GM21576 (cell line): ENCODE measurements around the gene FANCE.
"Not testable (repeated sequence)": the region's sequence is repeated elsewhere in the genome, so short reads cannot be mapped to it uniquely, and the experiment has no call there.

ENCODE experiments used
- ATAC-seq: cut with Tn5 transposase; IDR thresholded peaks from one replicate; pipeline ENCODE4 v1.9.1; 2021; ENCODE audit warnings: mild to moderate bottlenecking, moderate library complexity; ENCODE audit not compliant: unreplicated experiment

The FANCE gene

DNA sequence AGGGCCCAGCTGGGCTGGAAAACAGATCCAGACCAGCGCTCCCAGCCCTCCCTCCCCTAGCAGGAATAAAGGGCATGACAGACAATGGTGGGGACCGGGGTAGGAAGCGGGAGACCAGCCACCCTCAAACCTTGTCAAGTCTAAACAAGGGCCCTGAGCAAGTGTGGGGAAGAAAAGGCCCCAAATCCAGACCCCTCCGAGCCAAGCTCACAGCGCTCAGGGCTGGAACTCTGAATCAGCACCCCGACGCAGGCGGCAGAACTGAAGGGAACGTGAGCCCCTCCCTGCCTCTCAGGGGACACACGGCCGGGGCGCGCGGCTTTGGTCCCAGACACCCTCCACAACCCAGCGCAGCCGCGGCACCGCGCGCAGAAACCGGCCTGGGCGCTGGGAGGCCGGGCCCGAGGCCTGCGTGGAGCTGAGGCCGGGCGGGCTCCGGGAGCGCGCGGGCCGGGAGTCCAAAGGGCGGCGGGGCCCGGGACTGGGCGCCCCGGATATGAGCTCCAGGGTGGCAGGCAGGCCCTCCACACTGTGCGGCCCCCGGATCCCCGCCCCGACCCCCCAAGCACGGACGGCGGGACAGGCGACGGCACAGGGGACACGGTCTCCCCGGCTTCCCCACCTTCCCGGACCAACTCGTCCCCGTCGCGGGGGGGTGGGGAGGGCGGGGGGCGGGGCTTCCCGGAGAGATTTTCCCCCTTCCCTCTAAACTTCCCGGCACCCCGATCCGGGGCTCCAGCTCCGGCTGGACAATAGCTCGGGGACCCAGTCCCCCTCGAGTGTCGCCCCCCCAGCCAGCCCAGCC, 44.1 kb downstream of the FANCE start:
- no peak for ATAC-seq

DNA sequence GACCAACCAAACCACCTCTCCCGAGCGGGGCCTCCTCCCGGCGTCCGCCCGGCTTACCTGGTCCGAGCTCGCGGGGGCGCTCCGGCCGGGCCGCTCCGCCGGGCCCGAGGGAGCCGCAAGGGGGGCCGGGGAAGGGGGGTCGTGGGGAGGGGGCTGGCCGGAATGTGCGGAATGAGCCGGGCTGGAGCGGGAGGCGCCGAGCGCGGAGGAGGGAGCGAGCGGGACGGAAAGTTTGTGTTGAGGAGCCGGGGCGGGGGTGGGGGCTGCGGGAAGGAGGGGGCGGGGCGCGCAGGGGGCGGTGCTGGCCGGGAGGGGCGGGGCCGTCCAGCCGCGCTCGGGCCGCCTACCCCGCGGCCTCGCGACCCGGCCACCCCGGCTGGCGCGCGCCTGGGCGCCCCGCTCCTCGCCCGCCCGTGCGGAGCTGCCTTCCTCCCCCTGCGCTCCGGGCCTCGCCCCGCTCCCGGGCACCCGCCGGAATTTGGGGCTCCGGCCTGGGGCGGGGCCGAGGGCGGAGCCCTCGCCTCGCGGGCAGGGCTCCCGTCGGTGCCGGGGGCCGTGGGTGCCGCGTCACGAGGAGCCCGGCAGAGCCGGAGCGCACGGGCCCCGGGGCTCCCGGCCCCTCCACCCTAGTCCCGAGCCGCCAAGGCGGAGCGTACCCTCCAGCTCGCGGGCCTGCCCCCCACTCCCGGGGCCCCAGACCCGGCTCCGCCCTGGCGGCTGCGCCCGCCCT, 44.9 kb downstream of the FANCE start, which contains the start of gene TEAD3:
TSS of gene TEAD3 (minus strand) at position 239 of the 730 bp plus-strand sequence.
- ATAC-seq: no peak

- ATAC-seq: no peak
These were observed 45.7 kb downstream of the FANCE start for GRCh38 chr6:35497571-35498421.

GRCh38 chr6:35498422-35499067, 46.4 kb downstream of the FANCE start:
- no peak for ATAC-seq

DNA sequence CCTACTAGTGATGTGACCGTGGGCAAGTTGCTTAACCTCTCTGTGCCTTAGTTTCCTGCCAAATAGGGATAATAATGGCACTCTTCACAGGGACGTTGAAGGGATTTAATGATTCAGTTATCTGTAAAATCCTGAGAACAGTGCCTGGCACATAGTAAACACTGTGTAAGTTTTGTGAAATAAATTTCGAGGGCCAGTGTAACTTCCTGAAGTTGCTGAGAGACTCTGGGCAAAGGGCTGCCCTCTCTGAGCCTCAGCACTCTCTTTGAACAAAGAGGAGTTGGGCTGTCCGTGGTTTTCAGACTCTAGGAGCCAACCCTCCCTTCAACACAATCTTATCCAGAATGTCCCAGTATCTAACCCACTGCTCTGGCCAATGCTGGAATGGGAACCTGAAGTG, 47.2 kb downstream of the FANCE start:
- no peak for ATAC-seq

DNA sequence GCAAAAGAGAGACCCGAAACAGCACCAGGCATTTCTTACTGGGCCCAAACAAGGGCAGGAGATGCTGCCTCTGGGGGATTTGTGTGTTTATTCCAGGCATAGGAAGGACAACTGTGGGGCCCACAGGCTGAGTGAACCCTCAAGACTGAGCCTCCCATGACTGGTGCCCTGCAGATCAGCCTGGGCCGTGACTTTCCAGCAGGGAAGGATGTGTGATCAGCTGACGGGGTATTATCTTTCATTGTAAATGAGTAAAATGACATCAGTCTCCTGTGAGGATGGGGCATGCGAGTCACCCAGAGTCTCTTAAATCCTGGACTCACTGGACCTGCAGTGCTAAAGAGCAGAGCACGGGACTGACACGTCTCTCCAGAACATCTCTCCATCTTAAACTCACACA, 48.6 kb downstream of the FANCE start:
- ATAC-seq: no peak

- ATAC-seq: no peak
These were observed 49.6 kb downstream of the FANCE start for GRCh38 chr6:35501784-35502183.

DNA sequence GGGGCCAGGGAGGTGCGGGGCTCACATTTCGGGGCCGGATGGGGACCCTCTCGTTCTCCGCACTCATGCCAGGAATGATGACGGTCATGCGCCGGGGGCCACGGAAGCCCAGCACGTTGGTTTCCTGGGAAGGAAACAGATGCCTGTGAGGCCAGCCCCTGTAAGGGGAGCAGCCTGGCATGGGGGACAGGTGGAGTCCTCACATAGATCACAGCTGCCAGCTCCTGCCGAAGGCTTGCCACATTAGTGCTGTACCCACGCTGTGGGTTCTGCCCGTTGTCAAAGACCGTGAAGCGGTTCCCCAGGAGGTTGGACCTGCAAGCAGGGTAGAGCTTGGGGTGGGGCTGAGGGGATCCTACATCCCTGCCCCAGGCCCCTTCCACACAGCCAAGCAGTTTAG, 51.4 kb downstream of the FANCE start:
- no peak for ATAC-seq

DNA sequence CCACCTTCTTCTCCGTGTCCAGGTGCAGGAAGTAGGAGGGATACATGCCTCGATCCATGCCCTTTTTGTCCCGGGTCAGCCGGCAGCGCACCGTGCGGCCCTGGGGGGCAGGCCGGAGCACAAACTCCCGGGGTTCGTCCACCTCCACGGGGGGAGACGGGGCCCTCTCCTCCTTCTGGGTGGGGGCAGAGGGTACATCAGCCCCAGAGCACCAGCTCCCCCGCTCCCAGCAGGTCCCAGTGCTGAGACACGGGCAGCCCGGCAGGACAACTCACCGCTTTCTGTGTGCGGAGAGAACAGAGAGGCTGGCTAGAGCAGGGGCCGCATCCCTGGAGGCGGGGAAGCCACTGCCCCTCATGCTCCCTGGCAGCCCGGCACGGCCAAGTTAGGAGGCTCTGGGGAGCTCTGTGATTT, 53.9 kb downstream of the FANCE start:
- ATAC-seq: no peak

- no peak for ATAC-seq
These were observed 54.4 kb downstream of the FANCE start for GRCh38 chr6:35506536-35506935.

GRCh38 chr6:35507221-35507620, 55.1 kb downstream of the FANCE start:
- no peak for ATAC-seq

DNA sequence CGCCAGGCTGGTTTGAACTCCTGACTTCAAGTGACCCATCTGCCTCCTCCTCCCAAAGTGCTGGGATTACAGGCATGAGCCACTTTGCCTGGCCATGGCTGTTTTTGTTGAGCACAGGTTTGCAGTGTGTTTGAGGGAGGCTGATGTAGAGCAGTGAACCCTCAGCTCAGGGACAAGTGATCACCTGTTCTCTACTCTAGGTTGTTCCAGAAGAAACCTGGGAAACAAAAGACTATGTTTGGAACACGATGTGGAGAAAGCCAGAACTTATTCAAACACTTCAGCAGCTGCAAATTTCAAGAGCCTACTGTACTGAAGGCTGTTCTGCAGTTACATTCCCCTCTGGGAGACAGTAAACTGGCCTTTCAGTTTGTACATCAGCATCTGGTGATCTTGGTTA, 55.9 kb downstream of the FANCE start:
- no peak for ATAC-seq

GRCh38 chr6:35508542-35508941, 56.4 kb downstream of the FANCE start:
- no peak for ATAC-seq

GRCh38 chr6:35510916-35511561, 58.9 kb downstream of the FANCE start:
- no peak for ATAC-seq

GRCh38 chr6:35511562-35511941, 59.4 kb downstream of the FANCE start:
- ATAC-seq: no peak

GRCh38 chr6:35512006-35512405, 59.9 kb downstream of the FANCE start:
- no peak for ATAC-seq

DNA sequence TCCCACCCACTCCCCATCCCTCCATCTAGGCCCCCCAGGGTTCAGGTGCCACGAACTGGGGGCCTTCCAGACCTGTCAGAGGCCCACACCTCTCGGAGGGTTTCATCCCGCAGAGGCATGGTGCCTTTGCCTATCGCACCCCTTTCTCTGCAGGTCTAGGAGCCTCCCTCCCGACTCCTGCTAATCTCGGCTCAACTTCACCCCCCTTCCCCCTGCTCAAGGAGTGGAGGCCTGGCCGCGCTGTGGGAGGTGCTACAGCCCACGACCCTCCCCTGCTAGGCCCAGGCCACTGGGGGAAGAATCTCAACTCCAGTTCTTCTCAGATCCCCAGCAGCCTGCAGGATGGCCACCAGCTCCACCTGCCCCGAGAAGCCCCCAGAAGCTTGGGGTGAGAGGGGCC, 60.6 kb downstream of the FANCE start, which contains the start of gene TULP1:
TSS of gene TULP1 (minus strand) at position 157 of the 400 bp plus-strand sequence. CDS start at position 119, 38 bp downstream.
- ATAC-seq: no peak

DNA sequence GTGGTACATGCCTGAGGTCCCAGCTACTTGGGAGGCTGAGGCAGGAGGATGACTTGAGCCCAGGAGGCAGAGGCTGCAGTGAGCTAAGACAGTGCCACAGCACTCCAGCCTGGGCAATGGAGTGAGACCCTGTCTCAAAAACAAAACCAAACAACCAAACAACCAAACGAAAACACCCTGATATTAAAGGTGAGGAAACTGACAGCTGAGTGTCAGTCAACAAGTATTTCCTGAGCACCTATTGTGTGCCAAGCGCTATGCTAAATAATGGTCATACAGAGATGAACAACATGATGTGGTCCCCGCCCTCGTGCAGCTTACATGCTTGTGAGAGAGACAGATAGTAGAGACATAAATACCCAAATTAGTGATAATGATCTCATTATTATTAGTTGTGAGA, 62.4 kb downstream of the FANCE start:
- no peak for ATAC-seq

- not testable (repeated sequence) for ATAC-seq
These were observed 63.8 kb downstream of the FANCE start for GRCh38 chr6:35515939-35516338.
